ENCODE measurements around the gene SZT2.
"Not testable (repeated sequence)": the region's sequence is repeated elsewhere in the genome, so short reads cannot be mapped to it uniquely, and the experiment has no call there.

Gene SZT2

DNA sequence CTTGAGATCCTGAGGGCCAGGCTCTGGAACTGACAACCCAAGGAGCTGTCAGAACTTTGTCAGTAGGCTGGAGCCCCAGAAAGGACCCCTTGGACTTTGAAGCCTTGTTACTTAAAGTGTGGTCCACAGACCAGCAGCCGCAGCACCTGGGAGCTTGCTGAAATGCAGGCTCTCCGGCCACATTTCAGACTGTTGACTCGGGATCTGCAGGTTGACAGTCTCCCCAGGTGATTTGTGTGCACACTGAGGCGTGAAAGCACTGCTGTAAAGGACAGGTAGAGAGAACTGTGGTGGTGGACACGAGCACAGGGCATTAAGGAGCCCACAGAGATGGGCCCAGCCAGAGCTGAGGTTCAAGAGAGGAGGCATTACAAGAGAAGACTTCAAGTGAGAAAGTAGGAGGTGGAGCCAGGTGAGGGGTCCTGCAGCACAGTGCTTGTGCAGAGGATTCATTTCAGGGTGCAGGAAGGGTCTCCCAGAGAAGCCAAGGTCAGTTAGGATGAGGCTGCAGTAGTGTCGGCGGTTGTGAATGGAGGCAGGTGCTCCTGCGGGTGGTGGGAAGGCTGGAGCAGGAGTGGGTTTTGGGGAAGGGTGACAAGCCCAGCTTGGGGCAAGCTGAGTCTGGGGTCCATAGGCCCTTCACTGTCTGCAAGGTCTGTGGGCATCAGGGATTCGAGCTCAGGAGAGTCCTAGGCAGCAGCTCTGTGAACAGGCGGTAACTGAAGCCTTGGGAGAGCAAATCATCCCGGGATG is 59.4 kb downstream of the SZT2 start:
- no peak overlapping the region for H3K27ac ChIP-seq

DNA sequence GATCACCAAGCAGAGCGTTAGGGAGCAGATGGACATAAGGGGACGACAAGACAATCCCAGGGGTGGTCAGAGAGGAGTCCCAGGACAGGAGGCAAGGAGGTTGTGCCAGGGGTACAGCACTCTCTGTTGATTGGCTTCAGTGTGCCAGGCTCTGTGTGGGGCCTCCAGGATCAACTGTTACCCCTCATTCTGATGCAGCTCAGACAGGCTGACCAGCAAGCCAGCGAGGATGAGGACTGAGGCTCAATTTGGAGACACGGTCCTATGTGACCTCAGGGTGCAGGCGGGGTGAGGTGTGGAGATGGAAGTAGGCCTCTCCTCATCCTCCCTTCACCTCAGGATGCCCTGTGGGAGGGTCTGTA is 60.0 kb downstream of the SZT2 start:
- Histone ChIP-seq H3K4me3 (no peak overlapping the region), H3K27ac (no peak overlapping the region)

More for the DNA sequence above, 59.4 kb downstream of the SZT2 start:
- H3K4me3 ChIP-seq: no peak overlapping the region

GRCh38 chr1:43450251-43450941 is 60.7 kb downstream of the SZT2 start:
- no peak overlapping the region for H3K27ac ChIP-seq

DNA sequence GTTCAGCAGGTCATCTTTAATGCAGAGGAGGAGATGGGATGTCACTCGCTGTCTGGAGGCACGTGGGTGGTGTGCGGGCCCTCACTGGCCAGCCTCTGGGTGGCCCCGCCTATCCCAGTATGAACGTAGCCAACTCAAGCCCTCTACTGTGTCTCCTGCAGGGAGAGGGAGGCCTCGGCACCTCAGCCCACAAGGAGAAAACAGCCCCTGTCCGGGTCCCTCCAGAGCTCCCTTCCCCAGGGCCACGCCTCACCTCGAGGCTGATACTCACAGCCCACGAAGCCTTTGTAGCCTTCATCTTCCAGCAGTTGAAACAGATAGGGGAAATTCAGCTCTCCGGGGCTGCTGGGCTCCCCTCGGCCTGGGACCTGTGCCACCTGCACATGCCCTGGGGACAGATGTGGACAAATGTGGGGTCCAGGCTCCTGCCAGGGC is 61.5 kb downstream of the SZT2 start:
- Histone ChIP-seq H3K27ac (peak overlapping the region in 2 of 21 experiments; percentile 8 to 11), H3K4me3 (no peak overlapping the region)

More at GRCh38 chr1:43450251-43450941, 60.7 kb downstream of the SZT2 start:
- no peak overlapping the region for H3K4me3 ChIP-seq

GRCh38 chr1:43451701-43452532 is 62.2 kb downstream of the SZT2 start:
- peak overlapping the region in 3 of 21 experiments; percentile 11 to 90 (median 23) for H3K27ac ChIP-seq
- H3K4me3 ChIP-seq: no peak overlapping the region

DNA sequence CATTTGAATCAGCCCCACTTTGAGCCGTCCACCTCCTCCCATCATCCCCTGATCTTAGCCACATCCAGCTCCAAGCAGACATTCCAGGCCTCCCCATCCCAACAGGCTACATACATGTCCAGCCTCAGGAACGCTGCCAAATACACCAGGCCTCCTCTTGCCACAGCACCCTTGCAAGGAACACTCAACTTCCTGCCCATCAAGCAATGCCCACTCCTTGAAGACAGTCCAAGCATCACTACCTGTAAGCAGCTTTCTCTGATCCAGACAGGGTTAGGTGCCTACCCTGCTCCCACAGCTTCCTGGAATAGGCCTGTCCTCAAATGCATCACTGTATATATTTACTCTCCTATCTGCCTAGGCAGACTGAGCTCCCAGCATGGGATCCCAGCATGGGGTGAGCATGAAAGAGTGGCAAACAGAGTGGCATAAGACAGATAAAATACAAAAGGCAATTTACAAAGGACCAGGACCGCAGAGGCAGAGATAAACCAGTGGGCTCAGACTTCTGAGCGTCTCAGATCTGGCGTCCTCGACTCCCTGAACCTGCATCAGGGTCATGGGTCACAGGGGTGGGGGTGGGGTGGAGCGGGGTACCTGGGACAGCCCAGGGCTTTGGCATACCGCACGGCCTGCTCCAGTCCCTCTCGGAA is 63.2 kb downstream of the SZT2 start:
- Histone ChIP-seq H3K27ac (peak overlapping the region in 20 of 21 experiments; percentile 68 to 94 (median 90)), H3K4me3 (peak overlapping the region; percentile 33 to 66 (median 53))

- Histone ChIP-seq H3K4me3 (peak within 1 kb of the TSS; percentile 33 to 66 (median 53)), H3K27ac (peak within 1 kb of the TSS; percentile 16 to 94 (median 89))
Observed at GRCh38 chr1:43453442-43454269, 64.0 kb downstream of the SZT2 start, which contains the start of gene HYI. TSS of gene HYI (minus strand) at chr1:43453931. CDS start at chr1:43453793, 138 bp downstream.

DNA sequence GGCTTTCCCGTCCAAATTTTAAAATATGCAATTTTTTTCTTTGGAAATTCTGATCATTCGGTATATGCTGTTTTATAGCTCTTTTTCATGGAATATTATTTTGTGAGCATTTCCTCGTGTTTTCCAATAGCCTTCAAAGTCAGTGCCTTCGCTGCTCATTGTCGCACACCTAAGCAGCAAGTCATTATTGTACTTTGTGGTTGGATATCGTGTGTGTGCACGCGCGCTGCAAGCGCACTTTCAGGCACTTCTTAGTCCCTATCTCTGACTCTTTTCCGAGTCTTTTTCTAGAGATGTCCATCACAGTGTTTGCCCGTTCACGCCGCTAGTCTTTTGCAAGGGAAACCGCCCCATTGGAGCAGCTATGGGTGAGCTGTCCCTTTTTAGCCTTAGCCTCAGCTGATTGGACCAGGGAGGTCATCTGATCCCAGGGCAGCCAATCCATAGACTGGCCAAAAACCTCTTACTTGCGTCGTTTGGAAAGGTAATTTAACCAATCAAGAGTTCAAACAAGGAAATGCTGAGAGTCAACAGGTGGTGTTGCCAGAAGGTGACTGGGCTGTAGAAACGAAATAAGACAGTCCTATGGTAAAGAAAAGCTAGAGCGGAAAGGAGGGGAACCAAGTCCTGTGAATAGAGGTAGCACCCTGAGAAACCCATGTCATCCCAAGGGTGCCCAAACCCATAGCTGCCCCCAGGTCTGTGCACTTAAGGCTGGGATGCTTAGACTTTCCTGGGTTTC is 64.7 kb downstream of the SZT2 start:
- peak overlapping the region; percentile 33 to 66 (median 53) for H3K4me3 ChIP-seq
- H3K27ac ChIP-seq: peak overlapping the region in 20 of 21 experiments; percentile 68 to 94 (median 90)

GRCh38 chr1:43455213-43455889 is 65.7 kb downstream of the SZT2 start:
- no peak overlapping the region for H3K4me3 ChIP-seq
- no peak overlapping the region for H3K27ac ChIP-seq

DNA sequence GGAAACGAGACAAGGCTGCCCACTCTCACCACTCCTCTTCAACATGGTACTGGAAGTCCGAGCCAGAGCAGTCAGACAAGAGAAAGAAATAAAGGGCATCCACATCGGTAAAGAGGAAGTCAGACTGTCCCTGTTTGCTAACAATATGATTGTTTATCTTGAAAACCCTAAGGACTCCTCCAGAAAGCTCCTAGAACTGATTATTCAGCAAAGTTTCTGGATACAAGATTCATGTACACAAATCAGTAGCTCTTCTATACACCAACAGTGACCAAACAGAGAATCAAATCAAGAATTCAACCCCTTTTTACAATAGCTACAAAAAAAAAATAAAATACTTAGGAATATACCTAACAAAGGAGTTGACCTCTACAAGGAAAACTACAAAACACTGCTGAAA is 68.7 kb downstream of the SZT2 start:
- H3K4me3 ChIP-seq, H3K27ac ChIP-seq: not testable (repeated sequence)

DNA sequence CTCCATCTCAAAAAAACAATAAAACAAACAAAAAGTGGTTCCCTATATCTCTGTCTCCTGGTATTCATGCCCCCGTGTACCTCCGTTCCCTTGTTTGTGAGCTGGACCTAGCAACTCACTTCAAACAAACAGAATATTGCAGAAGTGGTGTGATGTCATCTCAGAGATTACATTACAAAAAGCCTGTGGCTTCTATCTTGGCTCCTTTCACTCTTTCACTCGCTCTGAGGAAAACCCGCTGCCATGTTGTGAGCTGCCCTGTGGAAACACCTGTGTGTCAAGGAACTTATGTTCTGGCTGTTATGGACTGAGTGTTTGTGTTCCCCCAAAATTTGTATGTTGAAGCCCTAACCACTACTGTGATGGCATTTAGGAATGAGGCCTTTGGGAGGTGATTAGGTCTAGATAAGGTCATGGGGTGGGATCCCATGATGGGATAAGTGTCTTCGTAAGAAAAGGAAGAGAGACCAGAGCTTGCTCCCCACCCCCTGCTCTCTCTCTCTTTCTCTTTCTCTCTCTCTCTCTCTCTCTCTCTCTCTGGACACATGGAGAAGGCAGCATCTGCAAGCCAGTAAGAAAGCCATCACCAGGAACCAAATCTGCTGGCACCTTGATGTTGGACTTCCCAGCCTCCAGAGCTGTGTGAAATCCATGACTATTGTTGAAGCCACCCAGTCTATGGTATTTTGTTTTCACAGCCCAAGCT is 71.4 kb downstream of the SZT2 start:
- no peak overlapping the region for H3K27ac ChIP-seq
- no peak overlapping the region for H3K4me3 ChIP-seq

- H3K27ac ChIP-seq: no peak overlapping the region
- H3K4me3 ChIP-seq: no peak overlapping the region
Observed at GRCh38 chr1:43463479-43463878, 73.8 kb downstream of the SZT2 start.

GRCh38 chr1:43464681-43465504 is 75.2 kb downstream of the SZT2 start:
- H3K4me3 ChIP-seq: no peak overlapping the region
- H3K27ac ChIP-seq: no peak overlapping the region

GRCh38 chr1:43465505-43466067 is 75.9 kb downstream of the SZT2 start:
- H3K27ac ChIP-seq: no peak overlapping the region

GRCh38 chr1:43466403-43466802 is 76.7 kb downstream of the SZT2 start:
- H3K27ac ChIP-seq: no peak overlapping the region
- H3K4me3 ChIP-seq: no peak overlapping the region

More at GRCh38 chr1:43465505-43466067, 75.9 kb downstream of the SZT2 start:
- H3K4me3 ChIP-seq: no peak overlapping the region

- Histone ChIP-seq H3K27ac (no peak overlapping the region), H3K4me3 (no peak overlapping the region)
Observed at GRCh38 chr1:43468414-43468813, 78.7 kb downstream of the SZT2 start.

All from skin epidermis (tissue), 12 donors.